Hematopoietic multipotent progenitor cell (in vitro differentiated cells): Measurements from ENCODE around the gene MMP17. TPM values are rescaled to one million over a fixed set of nuclear protein-coding genes. Genes with fewer than 3 reads are reported as not detected.
"Not testable (repeated sequence)": the region's sequence is repeated elsewhere in the genome, so short reads cannot be mapped to it uniquely, and the experiment has no call there.

Experiments
- DNase-seq, 3 donors: peaks; one replicate each; pipeline ENCODE4 v3.0.0-alpha.2; 2011 to 2015; ENCODE audit warnings: low read depth in 2 of 3, low spot score in 2 of 3
- total RNA-seq: library from RNA; depleted of rRNA; stranded (reverse); fragments of >200 nt; gene quantifications from one replicate; pipeline ENCODE4 v1.2.3, GENCODE V29; 2012

The MMP17 gene
- total RNA-seq, 1 donor: 3.8 TPM

- DNase-seq: peak in 1 of 3 donors; percentile 18
These were observed 35.0 kb downstream of the MMP17 start for GRCh38 chr12:131862994-131863710.

- no peak for DNase-seq
These were observed 35.7 kb downstream of the MMP17 start for GRCh38 chr12:131863711-131864396.

GRCh38 chr12:131864469-131864868 lies 36.3 kb downstream of the MMP17 start:
- DNase-seq: no peak

- DNase-seq: no peak
These were observed 37.1 kb downstream of the MMP17 start for GRCh38 chr12:131865180-131865875.

- no peak for DNase-seq
These were observed 39.3 kb downstream of the MMP17 start for GRCh38 chr12:131867471-131867870.

- DNase-seq: no peak
These were observed 39.9 kb downstream of the MMP17 start for GRCh38 chr12:131867891-131868675.

GRCh38 chr12:131869871-131870418 lies 41.8 kb downstream of the MMP17 start:
- no peak for DNase-seq

GRCh38 chr12:131871677-131872076 lies 43.5 kb downstream of the MMP17 start:
- no peak for DNase-seq

GRCh38 chr12:131872154-131873051 lies 44.2 kb downstream of the MMP17 start:
- DNase-seq: no peak

GRCh38 chr12:131873293-131873692 lies 45.1 kb downstream of the MMP17 start:
- DNase-seq: no peak

- not testable (repeated sequence) for DNase-seq
These were observed 46.8 kb downstream of the MMP17 start for GRCh38 chr12:131874972-131875371.

- DNase-seq: not testable (repeated sequence)
These were observed 49.0 kb downstream of the MMP17 start for GRCh38 chr12:131877216-131877615.

- not testable (repeated sequence) for DNase-seq
These were observed 50.2 kb downstream of the MMP17 start for GRCh38 chr12:131878436-131878835.

GRCh38 chr12:131882804-131883520 lies 54.8 kb downstream of the MMP17 start:
- DNase-seq: no peak

GRCh38 chr12:131883521-131883900 lies 55.3 kb downstream of the MMP17 start:
- DNase-seq: no peak

- DNase-seq: not testable (repeated sequence)
These were observed 56.9 kb downstream of the MMP17 start for GRCh38 chr12:131885076-131885475.

GRCh38 chr12:131885543-131886057 lies 57.4 kb downstream of the MMP17 start:
- no peak for DNase-seq

GRCh38 chr12:131891722-131892121 lies 63.5 kb downstream of the MMP17 start:
- not testable (repeated sequence) for DNase-seq
